Measurements from ENCODE around the gene SPPL2A. TPM values are rescaled to one million over a fixed set of nuclear protein-coding genes. Genes with fewer than 3 reads are reported as not detected.
"Not testable (repeated sequence)": the region's sequence is repeated elsewhere in the genome, so short reads cannot be mapped to it uniquely, and the experiment has no call there.

SPPL2A gene, protein sequence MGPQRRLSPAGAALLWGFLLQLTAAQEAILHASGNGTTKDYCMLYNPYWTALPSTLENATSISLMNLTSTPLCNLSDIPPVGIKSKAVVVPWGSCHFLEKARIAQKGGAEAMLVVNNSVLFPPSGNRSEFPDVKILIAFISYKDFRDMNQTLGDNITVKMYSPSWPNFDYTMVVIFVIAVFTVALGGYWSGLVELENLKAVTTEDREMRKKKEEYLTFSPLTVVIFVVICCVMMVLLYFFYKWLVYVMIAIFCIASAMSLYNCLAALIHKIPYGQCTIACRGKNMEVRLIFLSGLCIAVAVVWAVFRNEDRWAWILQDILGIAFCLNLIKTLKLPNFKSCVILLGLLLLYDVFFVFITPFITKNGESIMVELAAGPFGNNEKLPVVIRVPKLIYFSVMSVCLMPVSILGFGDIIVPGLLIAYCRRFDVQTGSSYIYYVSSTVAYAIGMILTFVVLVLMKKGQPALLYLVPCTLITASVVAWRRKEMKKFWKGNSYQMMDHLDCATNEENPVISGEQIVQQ
- total RNA-seq = 67.7 TPM
- polyA plus RNA-seq (ENCODE audit: insufficient read depth in 1 of 8, insufficient read length in 8 of 8, low replicate concordance in 1 of 8) = 10 to 100 TPM; 28.7 to 66.1 (median 43.8) TPM
- long read RNA-seq, donor 1, full-length matches to known transcripts = 2 of 7 reads
- long read RNA-seq, donor 1, partial matches to known transcripts = 5 of 7 reads
- long read RNA-seq, donor 1, other reads (novel, unspliced or antisense) = 0 of 7 reads
- long read RNA-seq, donor 2 = 0 reads
- long read RNA-seq, donor 3, full-length matches to known transcripts = 3 of 12 reads
- long read RNA-seq, donor 3, partial matches to known transcripts = 9 of 12 reads
- long read RNA-seq, donor 3, other reads (novel, unspliced or antisense) = 0 of 12 reads
- long read RNA-seq, donor 4, full-length matches to known transcripts = 3 of 3 reads
- long read RNA-seq, donor 4, partial matches to known transcripts = 0 of 3 reads
- long read RNA-seq, donor 4, other reads (novel, unspliced or antisense) = 0 of 3 reads
- long read RNA-seq, donor 5, full-length matches to known transcripts = 10 of 29 reads
- long read RNA-seq, donor 5, partial matches to known transcripts = 19 of 29 reads
- long read RNA-seq, donor 5, other reads (novel, unspliced or antisense) = 0 of 29 reads
- long read RNA-seq, donor 6, full-length matches to known transcripts = 3 of 3 reads
- long read RNA-seq, donor 6, partial matches to known transcripts = 0 of 3 reads
- long read RNA-seq, donor 6, other reads (novel, unspliced or antisense) = 0 of 3 reads
- long read RNA-seq, donor 7, full-length matches to known transcripts = 7 of 15 reads
- long read RNA-seq, donor 7, partial matches to known transcripts = 8 of 15 reads
- long read RNA-seq, donor 7, other reads (novel, unspliced or antisense) = 0 of 15 reads
- long read RNA-seq, donor 8, full-length matches to known transcripts = 5 of 13 reads
- long read RNA-seq, donor 8, partial matches to known transcripts = 8 of 13 reads
- long read RNA-seq, donor 8, other reads (novel, unspliced or antisense) = 0 of 13 reads
- long read RNA-seq, donor 9, full-length matches to known transcripts = 5 of 14 reads
- long read RNA-seq, donor 9, partial matches to known transcripts = 9 of 14 reads
- long read RNA-seq, donor 9, other reads (novel, unspliced or antisense) = 0 of 14 reads
- long read RNA-seq, donor 10, full-length matches to known transcripts = 6 of 24 reads
- long read RNA-seq, donor 10, partial matches to known transcripts = 18 of 24 reads
- long read RNA-seq, donor 10, other reads (novel, unspliced or antisense) = 0 of 24 reads
- long read RNA-seq, donor 11, full-length matches to known transcripts = 5 of 19 reads
- long read RNA-seq, donor 11, partial matches to known transcripts = 14 of 19 reads
- long read RNA-seq, donor 11, other reads (novel, unspliced or antisense) = 0 of 19 reads

DNA sequence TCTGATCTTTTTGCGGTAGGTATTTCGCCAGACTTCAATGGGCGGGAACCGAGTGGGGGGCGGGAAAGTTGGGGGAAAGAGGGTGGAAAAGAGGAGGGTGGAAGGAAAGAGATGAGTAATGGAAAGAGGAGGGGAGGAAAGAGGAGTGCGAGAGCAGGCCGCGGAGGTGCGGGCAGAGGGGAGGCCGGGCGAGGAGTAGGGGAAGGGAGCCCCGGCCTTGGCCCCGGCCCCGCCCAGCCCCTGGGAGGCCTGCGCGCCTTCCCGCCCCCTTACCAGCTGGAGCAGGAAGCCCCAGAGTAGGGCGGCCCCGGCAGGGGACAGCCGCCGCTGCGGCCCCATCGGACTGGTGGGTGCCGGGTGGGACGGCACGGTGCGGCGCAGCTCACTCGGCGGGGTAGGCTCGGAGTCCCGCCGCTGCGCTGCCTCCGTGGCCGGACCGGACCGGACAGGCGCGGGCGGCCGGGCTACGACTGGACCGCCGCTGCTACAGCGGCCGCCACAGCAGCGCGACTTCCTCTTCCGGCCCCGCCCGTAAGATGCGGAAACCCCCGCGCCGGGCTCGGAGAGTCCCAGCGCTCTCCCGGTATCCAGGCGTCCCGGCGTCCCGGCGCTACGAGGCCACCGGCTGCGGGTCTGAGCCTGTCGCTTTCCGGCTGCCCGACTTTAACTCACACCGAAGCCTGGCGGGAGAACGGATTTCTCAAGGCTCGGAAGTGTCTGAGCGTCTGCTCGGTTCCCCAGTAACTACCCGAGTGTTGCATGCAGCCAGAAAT, at the start of gene SPPL2A:
Gene SPPL2A (minus strand): TSS at position 512 of the 773 bp plus-strand sequence. CDS start 173 bp downstream, at position 339.
- Histone ChIP-seq H3K36me3 (ENCODE audit: control insufficient read depth, insufficient read depth, low read length) (no peaks in the 10 kb centered on the region), H3K4me1 (ENCODE audit: control insufficient read depth, insufficient read depth, low read length) (peaks cover 6% of the 10 kb centered on the region), H3K27me3 (ENCODE audit: control insufficient read depth, insufficient read depth, low read length) (no peaks in the 10 kb centered on the region), H3K27ac (ENCODE audit: low read length) (peak within 1 kb of the TSS; percentile 95), H3K4me3 (ENCODE audit: low read length) (peak within 1 kb of the TSS; percentile 83), H3K9me3 (replicated peaks; ENCODE audit: control insufficient read depth, low read depth, low read length) (no peaks in the 10 kb centered on the region)
- peak; percentile 93 for DNase-seq
- WGBS (ENCODE audit: insufficient coverage) = under 1% methylated on average over 77 of the region's 77 CpGs

DNA sequence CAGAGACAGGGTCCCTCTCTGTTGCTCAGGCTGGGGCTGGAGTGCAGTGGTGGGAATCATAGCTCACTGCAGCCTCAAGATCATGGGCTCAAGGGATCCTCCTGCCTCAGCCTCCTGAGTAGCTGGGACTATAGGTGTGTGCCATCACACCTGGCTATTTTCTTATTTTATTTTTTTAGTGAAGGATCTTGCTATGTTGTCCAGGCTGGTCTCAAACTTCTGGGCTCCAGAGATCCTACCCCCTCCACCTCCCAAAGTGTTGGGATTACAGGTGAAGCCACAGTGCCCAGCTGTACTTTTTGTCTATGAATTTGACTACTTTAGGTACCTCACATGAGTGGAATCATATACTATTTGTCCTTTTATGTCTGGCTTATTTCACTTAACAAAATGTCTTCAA, 49.1 kb upstream of the SPPL2A start:
- Histone ChIP-seq H3K4me1 (ENCODE audit: control insufficient read depth, insufficient read depth, low read length) (no peaks in the 10 kb centered on the region), H3K36me3 (ENCODE audit: control insufficient read depth, insufficient read depth, low read length) (no peaks in the 10 kb centered on the region)
- DNase-seq = no peak

DNA sequence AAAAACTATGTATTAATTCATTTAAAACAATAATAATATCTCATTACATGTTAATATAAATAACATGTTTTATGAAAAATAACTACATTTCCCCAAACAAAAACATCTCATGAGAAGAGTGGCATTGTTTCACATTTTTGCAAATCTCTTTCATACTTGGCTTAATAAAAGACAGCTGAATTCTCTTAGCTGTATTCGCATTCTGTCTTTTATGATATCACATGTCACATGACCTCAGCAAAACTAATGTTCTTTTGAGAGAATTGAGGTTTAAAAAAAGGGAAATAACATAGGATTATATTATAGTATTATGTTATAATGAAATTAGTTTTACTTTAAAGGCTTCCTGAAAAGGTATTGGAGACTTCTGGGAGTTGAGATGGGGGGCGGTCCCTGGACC, 48.4 kb upstream of the SPPL2A start:
- Histone ChIP-seq H3K4me3 (ENCODE audit: low read length) (no peak overlapping the region), H3K27me3 (ENCODE audit: control insufficient read depth, insufficient read depth, low read length) (no peaks in the 10 kb centered on the region), H3K4me1 (ENCODE audit: control insufficient read depth, insufficient read depth, low read length) (no peaks in the 10 kb centered on the region), H3K27ac (ENCODE audit: low read length) (no peak overlapping the region), H3K9me3 (replicated peaks; ENCODE audit: control insufficient read depth, low read depth, low read length) (no peaks in the 10 kb centered on the region), H3K36me3 (ENCODE audit: control insufficient read depth, insufficient read depth, low read length) (no peaks in the 10 kb centered on the region)
- peak; percentile 35 for DNase-seq
- WGBS (ENCODE audit: insufficient coverage) = no CpG with 5 or more reads among the region's 2 CpGs

More for the DNA sequence above, 49.1 kb upstream of the SPPL2A start:
- H3K27me3 ChIP-seq (ENCODE audit: control insufficient read depth, insufficient read depth, low read length) = no peaks in the 10 kb centered on the region
- H3K9me3 ChIP-seq (replicated peaks; ENCODE audit: control insufficient read depth, low read depth, low read length) = no peaks in the 10 kb centered on the region
- no peak overlapping the region for H3K4me3 ChIP-seq (ENCODE audit: low read length)
- H3K27ac ChIP-seq (ENCODE audit: low read length) = no peak overlapping the region

- no peaks in the 10 kb centered on the region for H3K4me1 ChIP-seq (ENCODE audit: control insufficient read depth, insufficient read depth, low read length)
- 89% methylated on average over 9 of the region's 10 CpGs for WGBS (ENCODE audit: insufficient coverage)
- H3K36me3 ChIP-seq (ENCODE audit: control insufficient read depth, insufficient read depth, low read length) = no peaks in the 10 kb centered on the region
- DNase-seq = no peak
- no peak overlapping the region for H3K27ac ChIP-seq (ENCODE audit: low read length)
- H3K4me3 ChIP-seq (ENCODE audit: low read length) = no peak overlapping the region
- H3K9me3 ChIP-seq (replicated peaks; ENCODE audit: control insufficient read depth, low read depth, low read length) = no peaks in the 10 kb centered on the region
- H3K27me3 ChIP-seq (ENCODE audit: control insufficient read depth, insufficient read depth, low read length) = no peaks in the 10 kb centered on the region
These were observed 47.6 kb upstream of the SPPL2A start for GRCh38 chr15:50813089-50813488.

- H3K36me3 ChIP-seq (ENCODE audit: control insufficient read depth, insufficient read depth, low read length); H3K27ac ChIP-seq (ENCODE audit: low read length); DNase-seq; H3K9me3 ChIP-seq (replicated peaks; ENCODE audit: control insufficient read depth, low read depth, low read length); H3K27me3 ChIP-seq (ENCODE audit: control insufficient read depth, insufficient read depth, low read length); H3K4me3 ChIP-seq (ENCODE audit: low read length); H3K4me1 ChIP-seq (ENCODE audit: control insufficient read depth, insufficient read depth, low read length): not testable (repeated sequence)
- 98% methylated on average over 11 of the region's 15 CpGs for WGBS (ENCODE audit: insufficient coverage)
These were observed 46.6 kb upstream of the SPPL2A start for GRCh38 chr15:50812181-50812506.

DNA sequence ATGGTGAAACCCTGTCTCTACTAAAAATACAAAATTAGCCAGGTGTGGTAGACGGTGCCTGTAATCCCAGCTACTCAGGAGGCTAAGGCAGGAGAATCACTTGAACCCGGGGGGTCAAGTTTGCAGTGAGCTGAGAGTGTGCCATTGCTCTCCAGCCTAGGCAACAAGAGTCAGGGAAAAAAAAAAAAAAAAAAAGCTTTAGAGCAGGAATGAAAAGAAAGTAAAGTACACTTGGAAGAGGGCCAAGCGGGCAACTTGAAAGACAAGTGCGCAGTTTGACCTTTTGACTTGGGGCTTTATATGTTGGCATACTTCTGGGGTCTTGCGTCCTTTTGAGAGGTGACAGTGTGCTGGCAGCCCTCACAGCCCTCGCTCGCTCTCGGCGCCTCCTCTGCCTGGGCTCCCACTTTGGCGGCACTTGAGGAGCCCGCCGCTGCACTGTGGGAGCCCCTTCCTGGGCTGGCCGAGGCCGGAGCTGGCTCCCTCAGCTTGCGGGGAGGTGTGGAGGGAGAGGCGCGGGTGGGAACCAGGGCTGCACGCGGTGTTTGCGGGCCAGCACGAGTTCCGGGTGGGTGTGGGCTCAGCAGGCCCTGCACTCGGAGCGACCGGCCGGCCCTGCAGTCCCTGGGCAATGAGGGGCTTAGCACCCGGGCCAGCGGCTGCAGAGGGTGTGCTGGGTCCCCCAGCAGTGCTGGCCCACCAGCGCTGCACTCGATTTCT, 46.1 kb upstream of the SPPL2A start:
- not testable (repeated sequence) for H3K4me1 ChIP-seq (ENCODE audit: control insufficient read depth, insufficient read depth, low read length); H3K27ac ChIP-seq (ENCODE audit: low read length)
- WGBS (ENCODE audit: insufficient coverage) = 95% methylated on average over 30 of the region's 30 CpGs

GRCh38 chr15:50810128-50810527, 44.6 kb upstream of the SPPL2A start:
- H3K9me3 ChIP-seq (replicated peaks; ENCODE audit: control insufficient read depth, low read depth, low read length) = no peaks in the 10 kb centered on the region
- H3K27me3 ChIP-seq (ENCODE audit: control insufficient read depth, insufficient read depth, low read length) = no peaks in the 10 kb centered on the region
- H3K27ac ChIP-seq (ENCODE audit: low read length) = no peak overlapping the region
- no peaks in the 10 kb centered on the region for H3K36me3 ChIP-seq (ENCODE audit: control insufficient read depth, insufficient read depth, low read length)
- DNase-seq = no peak
- no peaks in the 10 kb centered on the region for H3K4me1 ChIP-seq (ENCODE audit: control insufficient read depth, insufficient read depth, low read length)
- no peak overlapping the region for H3K4me3 ChIP-seq (ENCODE audit: low read length)
- WGBS (ENCODE audit: insufficient coverage) = no CpG with 5 or more reads among the region's 1 CpG

More for the DNA sequence above, 46.1 kb upstream of the SPPL2A start:
- DNase-seq; H3K4me3 ChIP-seq (ENCODE audit: low read length); H3K36me3 ChIP-seq (ENCODE audit: control insufficient read depth, insufficient read depth, low read length); H3K27me3 ChIP-seq (ENCODE audit: control insufficient read depth, insufficient read depth, low read length); H3K9me3 ChIP-seq (replicated peaks; ENCODE audit: control insufficient read depth, low read depth, low read length): not testable (repeated sequence)

DNA sequence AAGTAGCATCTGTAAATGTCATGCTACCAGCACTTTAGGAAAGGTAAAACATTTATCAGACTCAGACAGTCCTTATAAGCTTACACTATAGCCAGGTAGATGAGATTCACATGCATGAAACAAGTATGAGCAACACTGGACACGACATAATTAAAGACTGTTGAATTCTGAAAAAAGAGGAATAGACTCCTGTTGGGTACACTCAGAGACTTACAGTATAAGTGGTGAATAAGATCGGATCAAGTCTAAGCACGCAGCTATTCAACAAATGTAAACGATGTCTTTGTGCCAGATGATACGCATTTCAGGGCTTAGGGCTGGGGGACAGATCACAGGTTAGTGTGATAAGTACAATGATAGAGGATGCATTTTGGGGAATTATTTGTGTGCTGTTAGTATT, 43.2 kb upstream of the SPPL2A start:
- DNase-seq = no peak
- Histone ChIP-seq H3K4me1 (ENCODE audit: control insufficient read depth, insufficient read depth, low read length) (no peaks in the 10 kb centered on the region), H3K4me3 (ENCODE audit: low read length) (no peak overlapping the region), H3K27ac (ENCODE audit: low read length) (no peak overlapping the region), H3K27me3 (ENCODE audit: control insufficient read depth, insufficient read depth, low read length) (no peaks in the 10 kb centered on the region), H3K36me3 (ENCODE audit: control insufficient read depth, insufficient read depth, low read length) (no peaks in the 10 kb centered on the region), H3K9me3 (replicated peaks; ENCODE audit: control insufficient read depth, low read depth, low read length) (no peaks in the 10 kb centered on the region)
- WGBS (ENCODE audit: insufficient coverage) = 66% methylated on average over 5 of the region's 5 CpGs
